HFFc6 (cell line): ENCODE results near the gene LAMA5. TPM values are rescaled to one million over a fixed set of nuclear protein-coding genes. Genes with fewer than 3 reads are reported as not detected.

ENCODE experiments used
- DNase-seq: peaks from one replicate; pipeline ENCODE4 v3.0.0-alpha.2; 2018
- H3K27ac Mint-ChIP-seq: 2 replicates; pipeline ENCODE4 v1.8.0; 2020; ENCODE audit warnings: mild to moderate bottlenecking, mixed read lengths
- H3K27me3 Mint-ChIP-seq: 2 replicates; pipeline ENCODE4 v1.8.0; 2021; ENCODE audit warnings: mild to moderate bottlenecking, moderate library complexity, mixed read lengths; ENCODE audit not compliant: insufficient read depth
- H3K36me3 Mint-ChIP-seq: 2 replicates; pipeline ENCODE4 v1.8.0; 2021; ENCODE audit warnings: low read depth, mixed read lengths
- H3K4me1 Mint-ChIP-seq: 2 replicates; pipeline ENCODE4 v1.8.0; 2020; ENCODE audit warnings: low read depth, mixed read lengths
- H3K4me3 Mint-ChIP-seq: 2 replicates; pipeline ENCODE4 v1.8.0; 2020; ENCODE audit warnings: mild to moderate bottlenecking, moderate library complexity, mixed read lengths
- H3K9me3 Mint-ChIP-seq: 2 replicates; pipeline ENCODE4 v1.8.0; 2020; ENCODE audit warnings: mild to moderate bottlenecking, mixed read lengths
- CTCF ChIP-seq: fragments of 200-600 bp; sonication (generic); IDR thresholded peaks from 2 replicates; pipeline ENCODE4 v1.5.0; 2021; ENCODE audit warnings: antibody characterized with exemption, mild to moderate bottlenecking
- total RNA-seq, 6 experiments: library from RNA; stranded (reverse); fragmentation: NEBNext Ultra II Directional; extraction: Animal tissue kit (Norgen Biotek cat#: 25700); gene quantifications; 2 replicates in 1 of 6; 3 replicates in 5 of 6; pipeline ENCODE4 v1.2.3, GENCODE V29; 2021

The LAMA5 gene
- total RNA-seq, 6 experiments from 2014 or later = 1.2 to 2.4 (median 1.5) TPM

- Mint-ChIP-seq H3K9me3 (no peaks in the 10 kb centered on the region), H3K36me3 (no peaks in the 10 kb centered on the region), H3K27me3 (peaks cover 5% of the 10 kb centered on the region), H3K27ac (no peak overlapping the region), H3K4me1 (no peaks in the 10 kb centered on the region), H3K4me3 (no peak overlapping the region)
- DNase-seq = no peak
- no peak for TF ChIP-seq CTCF
These were observed 45.3 kb upstream of the LAMA5 start for GRCh38 chr20:62412194-62413024.

- no peak for DNase-seq
- Mint-ChIP-seq H3K4me3 (no peak overlapping the region), H3K27me3 (peaks cover 3% of the 10 kb centered on the region), H3K27ac (no peak overlapping the region), H3K9me3 (no peaks in the 10 kb centered on the region), H3K36me3 (no peaks in the 10 kb centered on the region), H3K4me1 (no peaks in the 10 kb centered on the region)
- TF ChIP-seq CTCF = no peak
These were observed 44.5 kb upstream of the LAMA5 start for GRCh38 chr20:62411479-62412193.

GRCh38 chr20:62410746-62411478 is 43.8 kb upstream of the LAMA5 start:
- Mint-ChIP-seq H3K4me1 (peaks cover 4% of the 10 kb centered on the region; the same call in 1 of the 2 replicates), H3K4me3 (no peak overlapping the region), H3K9me3 (no peaks in the 10 kb centered on the region), H3K36me3 (no peaks in the 10 kb centered on the region), H3K27me3 (peaks cover 3% of the 10 kb centered on the region), H3K27ac (no peak overlapping the region)
- no peak for TF ChIP-seq CTCF
- DNase-seq = no peak

- Mint-ChIP-seq H3K27ac (no peak overlapping the region), H3K27me3 (peaks cover 3% of the 10 kb centered on the region), H3K9me3 (no peaks in the 10 kb centered on the region), H3K4me3 (no peak overlapping the region), H3K4me1 (peaks cover 10% of the 10 kb centered on the region), H3K36me3 (no peaks in the 10 kb centered on the region)
- TF ChIP-seq CTCF = peak; percentile 78
- peak; percentile 15 for DNase-seq
These were observed 43.0 kb upstream of the LAMA5 start for GRCh38 chr20:62409931-62410745.
